ENCODE measurements around the gene CTBS.

GRCh38 chr1:84611796-84612195 is 37.6 kb upstream of the CTBS start:
- TF ChIP-seq, protein P1, sequence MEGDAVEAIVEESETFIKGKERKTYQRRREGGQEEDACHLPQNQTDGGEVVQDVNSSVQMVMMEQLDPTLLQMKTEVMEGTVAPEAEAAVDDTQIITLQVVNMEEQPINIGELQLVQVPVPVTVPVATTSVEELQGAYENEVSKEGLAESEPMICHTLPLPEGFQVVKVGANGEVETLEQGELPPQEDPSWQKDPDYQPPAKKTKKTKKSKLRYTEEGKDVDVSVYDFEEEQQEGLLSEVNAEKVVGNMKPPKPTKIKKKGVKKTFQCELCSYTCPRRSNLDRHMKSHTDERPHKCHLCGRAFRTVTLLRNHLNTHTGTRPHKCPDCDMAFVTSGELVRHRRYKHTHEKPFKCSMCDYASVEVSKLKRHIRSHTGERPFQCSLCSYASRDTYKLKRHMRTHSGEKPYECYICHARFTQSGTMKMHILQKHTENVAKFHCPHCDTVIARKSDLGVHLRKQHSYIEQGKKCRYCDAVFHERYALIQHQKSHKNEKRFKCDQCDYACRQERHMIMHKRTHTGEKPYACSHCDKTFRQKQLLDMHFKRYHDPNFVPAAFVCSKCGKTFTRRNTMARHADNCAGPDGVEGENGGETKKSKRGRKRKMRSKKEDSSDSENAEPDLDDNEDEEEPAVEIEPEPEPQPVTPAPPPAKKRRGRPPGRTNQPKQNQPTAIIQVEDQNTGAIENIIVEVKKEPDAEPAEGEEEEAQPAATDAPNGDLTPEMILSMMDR (IDR thresholded peaks at IDR 0.05), result no peak
- TF ChIP-seq SP1 (CRISPR knock-in tag; conservative IDR thresholded peaks at IDR 0.05), result no peak
- no peak for TF ChIP-seq NFYB (CRISPR knock-in tag; conservative IDR thresholded peaks at IDR 0.05; ENCODE audit: low read depth)
- no peak for TF ChIP-seq ATF2 (CRISPR knock-in tag; IDR thresholded peaks at IDR 0.05; ENCODE audit: borderline replicate concordance, low read depth)
- TF ChIP-seq RORB (CRISPR knock-in tag; IDR thresholded peaks at IDR 0.05), result no peak
- TF ChIP-seq NR2C2 (CRISPR knock-in tag; IDR thresholded peaks at IDR 0.05), result no peak
- TF ChIP-seq ETV6 (CRISPR knock-in tag; IDR thresholded peaks at IDR 0.05), result no peak
- TF ChIP-seq, protein P2, sequence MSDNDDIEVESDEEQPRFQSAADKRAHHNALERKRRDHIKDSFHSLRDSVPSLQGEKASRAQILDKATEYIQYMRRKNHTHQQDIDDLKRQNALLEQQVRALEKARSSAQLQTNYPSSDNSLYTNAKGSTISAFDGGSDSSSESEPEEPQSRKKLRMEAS (CRISPR knock-in tag; IDR thresholded peaks at IDR 0.05), result no peak
- TF ChIP-seq CREB1 (CRISPR knock-in tag; IDR thresholded peaks at IDR 0.05), result no peak

Data from WTC11 (cell line).